Measurements from ENCODE around the gene SKIC2. TPM values are rescaled to one million over a fixed set of nuclear protein-coding genes. Genes with fewer than 3 reads are reported as not detected.
"Not testable (repeated sequence)": the region's sequence is repeated elsewhere in the genome, so short reads cannot be mapped to it uniquely, and the experiment has no call there.

Gene SKIC2
- total RNA-seq, 1 donor from 2014 or later = 35.4 TPM

GRCh38 chr6:31979238-31979898, 20.4 kb downstream of the SKIC2 start:
- Histone ChIP-seq H3K4me3 (no peak overlapping the region), H3K27ac (no peak overlapping the region), H3K36me3 (no peaks in the 10 kb centered on the region), H3K4me1 (peaks cover 4% of the 10 kb centered on the region), H3K9me3 (no peaks in the 10 kb centered on the region), H3K27me3 (no peaks in the 10 kb centered on the region)
- intact Hi-C loops (cut with DNase I) = loop anchor here (10.0 kb wide), 1 partner anchor 995 kb away; no protein-coding TSS in a partner anchor
- no peak for DNase-seq (ENCODE audit: extremely low spot score in 2 of 2)
- TF ChIP-seq POLR2A (IDR thresholded peaks at IDR 0.05) (no peak), POLR2AphosphoS5 (IDR thresholded peaks at IDR 0.05; ENCODE audit: insufficient read depth in 1 of 2, low read depth in 1 of 2) (no peak), CTCF (IDR thresholded peaks at IDR 0.05) (no peak)

- intact Hi-C loops (cut with DNase I); H3K4me1 ChIP-seq; H3K4me3 ChIP-seq; H3K36me3 ChIP-seq; H3K27me3 ChIP-seq; H3K9me3 ChIP-seq; DNase-seq (ENCODE audit: extremely low spot score in 2 of 2); H3K27ac ChIP-seq: not testable (repeated sequence)
Measured at GRCh38 chr6:31980195-31980876, 21.4 kb downstream of the SKIC2 start.

GRCh38 chr6:31980998-31981397, 22.0 kb downstream of the SKIC2 start:
- H3K27me3 ChIP-seq; H3K27ac ChIP-seq; H3K4me1 ChIP-seq; DNase-seq (ENCODE audit: extremely low spot score in 2 of 2); H3K9me3 ChIP-seq; H3K36me3 ChIP-seq; intact Hi-C loops (cut with DNase I); H3K4me3 ChIP-seq: not testable (repeated sequence)

- H3K36me3 ChIP-seq; H3K4me3 ChIP-seq; DNase-seq (ENCODE audit: extremely low spot score in 2 of 2); intact Hi-C loops (cut with DNase I); H3K27ac ChIP-seq; H3K9me3 ChIP-seq; H3K27me3 ChIP-seq; H3K4me1 ChIP-seq: not testable (repeated sequence)
Measured at GRCh38 chr6:31981744-31982143, 22.8 kb downstream of the SKIC2 start, which contains the start of gene C4A. Gene C4A, plus strand, starts transcription at chr6:31982057. Its CDS starts 51 bp downstream, at chr6:31982108.

GRCh38 chr6:31989363-31989762, 30.4 kb downstream of the SKIC2 start:
- intact Hi-C loops (cut with DNase I); H3K36me3 ChIP-seq; H3K27me3 ChIP-seq; H3K27ac ChIP-seq; H3K4me1 ChIP-seq; H3K9me3 ChIP-seq; DNase-seq (ENCODE audit: extremely low spot score in 2 of 2); H3K4me3 ChIP-seq: not testable (repeated sequence)

GRCh38 chr6:31994421-31994820, 35.4 kb downstream of the SKIC2 start:
- H3K36me3 ChIP-seq; H3K27ac ChIP-seq; H3K27me3 ChIP-seq; DNase-seq (ENCODE audit: extremely low spot score in 2 of 2); intact Hi-C loops (cut with DNase I); H3K4me3 ChIP-seq; H3K4me1 ChIP-seq; H3K9me3 ChIP-seq: not testable (repeated sequence)

- H3K9me3 ChIP-seq; H3K27me3 ChIP-seq; DNase-seq (ENCODE audit: extremely low spot score in 2 of 2); H3K27ac ChIP-seq; H3K4me1 ChIP-seq; H3K4me3 ChIP-seq; intact Hi-C loops (cut with DNase I); H3K36me3 ChIP-seq: not testable (repeated sequence)
Measured at GRCh38 chr6:31996385-31996784, 37.4 kb downstream of the SKIC2 start.

GRCh38 chr6:32002546-32003268, 43.7 kb downstream of the SKIC2 start:
- H3K27me3 ChIP-seq; H3K4me1 ChIP-seq; H3K27ac ChIP-seq; H3K4me3 ChIP-seq; intact Hi-C loops (cut with DNase I); H3K9me3 ChIP-seq; H3K36me3 ChIP-seq; DNase-seq (ENCODE audit: extremely low spot score in 2 of 2): not testable (repeated sequence)

- H3K4me3 ChIP-seq; H3K4me1 ChIP-seq; intact Hi-C loops (cut with DNase I); H3K36me3 ChIP-seq; H3K27ac ChIP-seq; H3K9me3 ChIP-seq; H3K27me3 ChIP-seq; DNase-seq (ENCODE audit: extremely low spot score in 2 of 2): not testable (repeated sequence)
Measured at GRCh38 chr6:32003301-32003700, 44.3 kb downstream of the SKIC2 start.

GRCh38 chr6:32004393-32004792, 45.4 kb downstream of the SKIC2 start:
- H3K27me3 ChIP-seq; DNase-seq (ENCODE audit: extremely low spot score in 2 of 2); H3K36me3 ChIP-seq; intact Hi-C loops (cut with DNase I); H3K4me3 ChIP-seq; H3K4me1 ChIP-seq; H3K9me3 ChIP-seq; H3K27ac ChIP-seq: not testable (repeated sequence)

- H3K27me3 ChIP-seq; intact Hi-C loops (cut with DNase I); H3K9me3 ChIP-seq; H3K27ac ChIP-seq; H3K4me3 ChIP-seq; H3K4me1 ChIP-seq; DNase-seq (ENCODE audit: extremely low spot score in 2 of 2); H3K36me3 ChIP-seq: not testable (repeated sequence)
Measured at GRCh38 chr6:32004864-32005537, 46.0 kb downstream of the SKIC2 start.

- H3K9me3 ChIP-seq; intact Hi-C loops (cut with DNase I); H3K27me3 ChIP-seq; H3K4me1 ChIP-seq; H3K36me3 ChIP-seq; H3K4me3 ChIP-seq; H3K27ac ChIP-seq; DNase-seq (ENCODE audit: extremely low spot score in 2 of 2): not testable (repeated sequence)
Measured at GRCh38 chr6:32005538-32005880, 46.5 kb downstream of the SKIC2 start.

Measured in vagina (tissue), 2 donors.